ENCODE measurements around the gene SLC8A1.

- TF ChIP-seq CTCF (conservative IDR thresholded peaks at IDR 0.05; ENCODE audit: low read length) (no peak), EZH2phosphoT487 (IDR thresholded peaks at IDR 0.05; ENCODE audit: borderline replicate concordance) (no peak)
These were observed 84.2 kb downstream of the SLC8A1 start for GRCh38 chr2:40367652-40368051.
